Pancreas (tissue), 10 donors: ENCODE data around the gene GASK1A. TPM values are rescaled to one million over a fixed set of nuclear protein-coding genes. Genes with fewer than 3 reads are reported as not detected.

Experiments
- ATAC-seq, 4 donors: fragments of 200-7000 bp; cut with Tn5 transposase; one replicate each; pipeline versions ENCODE4 v1.8.0 to v1.9.1; 2020; ENCODE audit warnings: mild to moderate bottlenecking in 4 of 4, moderate library complexity in 4 of 4
- DNase-seq, 6 donors: peaks; one replicate each; pipeline ENCODE4 v3.0.0-alpha.2; 2020
- FAIRE-seq: peaks from 2 replicates; lab custom pipeline; 2012; peaks lifted over from hg19 to GRCh38; lab: Jason Lieb, UNC
- H3K27ac ChIP-seq, 4 donors: fragments of 200-600 bp; sonication (generic); 1 replicate in 3 of 4; 2 replicates in 1 of 4; pipeline versions ENCODE4 v1.5.0 to v1.8.0; 2020
- H3K27me3 ChIP-seq, 4 donors: fragments of 200-600 bp; one replicate each; pipeline ENCODE4 v1.8.0; 2021
- H3K36me3 ChIP-seq, 3 donors: fragments of 200-600 bp; sonication (generic) in 1 of 3; one replicate each; pipeline versions ENCODE4 v1.5.0 to v1.8.0; 2020 to 2021
- H3K4me1 ChIP-seq, 3 donors: fragments of 200-600 bp; one replicate each; pipeline ENCODE4 v1.8.0; 2021
- H3K4me3 ChIP-seq, 4 donors: fragments of 200-600 bp; sonication (generic) in 2 of 4; one replicate each; pipeline versions ENCODE4 v1.5.0 to v1.8.0; 2020 to 2021
- H3K9me3 ChIP-seq, 4 donors: fragments of 200-600 bp; one replicate each; pipeline ENCODE4 v1.8.0; 2021
- CTCF ChIP-seq, 4 donors: fragments of 200-600 bp; sonication (generic) in 3 of 4; IDR thresholded peaks; one replicate each; pipeline versions ENCODE4 v1.5.0 to v1.8.0; 2021; ENCODE audit warnings: antibody characterized with exemption in 4 of 4
- WGBS, 2 donors: extraction: QIAGEN DNeasy Blood & Tissue Kit; methylation state at CpG; one replicate each; pipeline ENCODE4 v1.1.7; 2013; 5-methylcytosine and 5-hydroxymethylcytosine counted together
- intact Hi-C, 3 donors: fragments of 100-400 bp; cut with DNase I; formaldehyde crosslinking; loops; one replicate each; pipeline versions ENCODE4 v1.11.1 to v1.14.2; 2022
- polyA plus RNA-seq, 2 donors: library from polyadenylated mRNA; stranded (reverse); fragments of 200-250 nt; gene quantifications; one replicate each; pipeline ENCODE4 v1.2.3, GENCODE V29; 2013
- total RNA-seq, 6 donors: library from RNA; stranded (reverse); fragmentation: NEBNext Ultra II Directional in 4 of 6; extraction: Animal tissue kit (Norgen Biotek cat#: 25700) in 4 of 6; gene quantifications; one replicate each; pipeline versions ENCODE4 v1.2.1 to v1.2.4, GENCODE V29; 2021 to 2023
- donor health status: healthy with polysubstance abuse.
- donor health status: DM: no; HTN: no; CAD: no; lungs with moderate emphysema.
- donor health status: DM: no; HTN: no; CAD: no.
- donor health status: control.
- donor health status: control.
- donor health status: Bipolar disorder and iron deficiency.
- donor health status: DM: yes; HTN: yes; CAD: no.
- donor health status: DM: no; HTN: no; CAD: no.
- donor health status: DM: no; HTN: no; CAD: no.
- donor health status: DM: yes; HTN: yes; CAD: no.

Gene GASK1A
- total and polyA plus RNA-seq, 8 donors = 1.2 to 5.8 (median 1.8) TPM

DNA sequence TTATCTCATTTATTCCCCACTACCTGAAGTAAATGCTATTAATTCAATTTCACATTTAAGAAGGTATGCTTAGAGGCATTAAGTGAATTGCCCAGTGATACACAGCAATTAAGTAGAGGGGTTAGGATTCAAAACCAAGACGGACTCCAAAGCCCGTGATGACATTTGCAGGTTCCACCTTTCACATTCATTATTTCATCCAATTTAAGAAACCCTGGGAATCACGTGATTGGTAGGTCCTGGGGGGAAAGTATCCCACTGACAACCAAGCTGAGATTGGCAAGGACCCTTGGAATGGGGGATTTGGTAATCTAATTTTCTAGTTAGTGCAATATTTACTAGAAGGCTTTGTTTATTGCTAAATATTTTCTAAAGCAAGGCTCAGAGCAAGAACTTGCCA lies 124.9 kb downstream of the GASK1A start:
- DNase-seq = no peak
- no peaks in the 10 kb centered on the region for H3K27me3 ChIP-seq
- H3K9me3 ChIP-seq = no peaks in the 10 kb centered on the region
- H3K36me3 ChIP-seq = no peaks in the 10 kb centered on the region
- no peak overlapping the region for H3K4me3 ChIP-seq
- H3K4me1 ChIP-seq = peaks cover 0 to 9% (median 4%) of the 10 kb centered on the region in 3 donors
- ATAC-seq = no peak
- no peak overlapping the region for H3K27ac ChIP-seq
- FAIRE-seq = no peak
- TF ChIP-seq CTCF (IDR thresholded peaks at IDR 0.05) = no peak
- 71 to 77% methylated on average over 3 of the region's 3 CpGs for WGBS, 2 donors
- intact Hi-C loops = no loop called here

DNA sequence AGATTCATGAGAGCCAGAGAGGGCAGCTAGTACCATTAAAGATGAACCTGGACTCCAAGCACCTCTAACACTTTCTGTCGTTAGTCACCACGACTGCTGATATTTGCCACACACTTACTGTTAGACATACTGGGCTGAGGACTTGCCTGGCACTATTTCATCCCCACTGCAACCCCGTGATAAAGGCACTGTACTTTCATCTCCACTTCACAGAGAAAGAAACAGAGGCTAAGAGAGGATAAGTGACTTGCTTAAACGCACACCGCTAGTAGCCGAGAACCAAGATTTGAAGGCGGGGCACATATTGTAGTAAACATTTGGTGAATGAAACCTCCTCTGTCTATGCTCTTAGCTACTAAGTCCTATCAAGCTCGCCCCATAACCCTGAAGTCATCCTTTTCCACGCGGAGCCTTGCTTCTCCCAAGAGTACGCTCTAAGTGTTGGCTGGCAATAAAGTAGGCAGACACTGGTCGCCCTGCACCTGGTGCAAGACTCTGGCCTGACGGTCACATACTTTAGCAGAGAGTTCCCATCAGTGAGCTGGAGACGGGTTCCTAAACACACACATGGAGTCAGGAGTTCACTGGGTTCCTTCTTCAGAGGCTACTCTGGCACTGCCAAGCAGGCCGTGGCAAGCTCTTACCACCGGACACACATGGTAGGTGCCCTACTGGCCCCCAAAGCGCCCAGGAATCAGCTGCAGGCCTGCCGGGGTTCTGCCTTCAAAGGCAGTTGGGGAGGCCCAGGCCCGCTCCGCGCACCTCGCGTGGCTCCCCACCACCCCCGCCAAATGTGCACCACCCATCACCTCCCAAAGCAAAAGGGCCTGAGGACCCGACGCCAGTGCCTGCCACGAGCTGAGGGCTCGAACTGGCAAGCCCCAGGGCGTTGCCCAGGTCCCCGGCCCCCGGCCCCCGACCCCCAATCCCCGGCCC lies 125.8 kb downstream of the GASK1A start:
- Histone ChIP-seq H3K27me3 (no peaks in the 10 kb centered on the region), H3K27ac (no peak overlapping the region), H3K4me1 (peaks cover 0 to 9% (median 4%) of the 10 kb centered on the region in 3 donors), H3K36me3 (no peaks in the 10 kb centered on the region), H3K9me3 (no peaks in the 10 kb centered on the region), H3K4me3 (peak overlapping the region; percentile 71 to 93 (median 74))
- TF ChIP-seq CTCF (IDR thresholded peaks at IDR 0.05) = no peak
- peak; percentile 10 to 77 (median 34) for DNase-seq
- intact Hi-C loops = no loop called here
- peak; percentile 22 to 34 (median 28) for ATAC-seq
- 34 to 52% methylated on average over 26 to 33 of the region's 33 CpGs for WGBS, 2 donors
- FAIRE-seq = no peak

- H3K4me1 ChIP-seq = peaks cover 0 to 9% (median 4%) of the 10 kb centered on the region in 3 donors
- H3K9me3 ChIP-seq = no peaks in the 10 kb centered on the region
- FAIRE-seq (no peak), DNase-seq (peak; percentile 90 to 98 (median 94)), ATAC-seq (peak; percentile 97 to 99 (median 98))
- intact Hi-C loops = no loop called here
- H3K4me3 ChIP-seq = peak within 1 kb of the TSS; percentile 71 to 93 (median 74)
- WGBS, 2 donors = 1 to 2% methylated on average over 62 to 71 of the region's 71 CpGs
- H3K27me3 ChIP-seq = no peaks in the 10 kb centered on the region
- peak within 1 kb of the TSS; percentile 34 to 56 (median 44) for H3K27ac ChIP-seq
- no peak for TF ChIP-seq CTCF (IDR thresholded peaks at IDR 0.05)
- no peaks in the 10 kb centered on the region for H3K36me3 ChIP-seq
Observed at GRCh38 chr3:43105596-43106292, 126.6 kb downstream of the GASK1A start, which contains the start of gene POMGNT2. Gene POMGNT2 (minus strand): TSS chr3:43106079. CDS start chr3:43081431, 24,648 bp downstream.

DNA sequence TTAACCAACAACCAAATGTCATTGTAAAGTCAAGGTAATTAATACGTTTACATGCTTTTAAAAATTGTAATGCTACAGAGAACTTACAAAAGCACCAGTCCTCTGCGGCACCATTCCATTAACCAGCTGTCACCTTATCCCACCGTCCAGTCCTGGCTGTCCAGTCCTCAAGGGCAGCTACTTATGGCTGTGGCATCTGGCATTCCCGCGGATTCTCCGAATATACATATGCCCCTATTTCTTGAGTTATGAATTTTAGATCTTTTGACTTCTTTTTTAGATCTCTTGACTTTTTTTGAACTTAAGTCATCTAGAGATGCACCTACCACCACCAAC lies 127.2 kb downstream of the GASK1A start:
- Histone ChIP-seq H3K27me3 (no peaks in the 10 kb centered on the region), H3K27ac (no peak overlapping the region), H3K9me3 (no peaks in the 10 kb centered on the region), H3K36me3 (no peaks in the 10 kb centered on the region), H3K4me3 (peak overlapping the region; percentile 17 to 93 (median 72)), H3K4me1 (peaks cover 0 to 9% (median 4%) of the 10 kb centered on the region in 3 donors)
- 3 to 8% methylated on average over 6 of the region's 6 CpGs for WGBS, 2 donors
- peak; percentile 14 to 38 (median 22) for ATAC-seq
- no peak for FAIRE-seq
- no peak for DNase-seq
- TF ChIP-seq CTCF (IDR thresholded peaks at IDR 0.05) = no peak
- intact Hi-C loops = no loop called here

Other genes starting within 250 kb of the GASK1A start
- 1 to 10 TPM in 1 of 6 donors, under 1 TPM in 5; 0.18 to 1.0 (median 0.69) TPM for gene CCDC13, start 206.1 kb upstream of the GASK1A start, total RNA-seq
- 1 to 10 TPM in 1 of 2 donors, under 1 TPM in 1; 0.65 to 1.3 TPM for gene CCDC13, start 206.1 kb upstream of the GASK1A start, polyA plus RNA-seq
- gene HIGD1A, start 174.8 kb upstream of the GASK1A start, total RNA-seq = 10 to 100 TPM; 14.6 to 34.9 (median 27.3) TPM
- gene HIGD1A, start 174.8 kb upstream of the GASK1A start, polyA plus RNA-seq = 10 to 100 TPM; 32.4 to 56.6 TPM
- gene ACKR2, start 169.9 kb upstream of the GASK1A start, total RNA-seq = 1 to 10 TPM in 2 of 6 donors, under 1 TPM in 4; 0.37 to 1.7 (median 0.86) TPM
- gene ACKR2, start 169.9 kb upstream of the GASK1A start, polyA plus RNA-seq = under 1 TPM; 0.09 to 0.80 TPM
- under 1 TPM in 1 of 6 donors, not detected in 5; 0.22 TPM for gene CYP8B1, start 103.4 kb upstream of the GASK1A start, total RNA-seq
- gene CYP8B1, start 103.4 kb upstream of the GASK1A start, polyA plus RNA-seq = not detected
- gene ZNF662, start 73.2 kb upstream of the GASK1A start, total RNA-seq = 1 to 10 TPM; 5.7 to 9.9 (median 8.4) TPM
- gene ZNF662, start 73.2 kb upstream of the GASK1A start, polyA plus RNA-seq = 10 to 100 TPM in 1 of 2 donors, 1 to 10 TPM in 1; 5.4 to 10.3 TPM
- gene POMGNT2, start 126.8 kb downstream of the GASK1A start, total RNA-seq = 1 to 10 TPM; 6.0 to 9.9 (median 7.8) TPM
- 10 to 100 TPM in 1 of 2 donors, 1 to 10 TPM in 1; 4.4 to 13.5 TPM for gene POMGNT2, start 126.8 kb downstream of the GASK1A start, polyA plus RNA-seq